H9 (cell line): ENCODE results near the gene VGLL1. TPM values are rescaled to one million over a fixed set of nuclear protein-coding genes. Genes with fewer than 3 reads are reported as not detected.

Experiments used
- DNase-seq: peaks from one replicate; pipeline ENCODE4 v3.0.0-alpha.2; 2017
- H2AFZ ChIP-seq: one replicate; pipeline ENCODE4 v1.6.1; 2013; ENCODE audit warnings: mild to moderate bottlenecking, low read length, control low read depth, moderate library complexity
- H2AK5ac ChIP-seq: 2 replicates; pipeline ENCODE4 v1.6.1; 2013; ENCODE audit warnings: low read length, control low read depth, mixed read lengths; ENCODE audit not compliant: insufficient read length
- H2BK120ac ChIP-seq: one replicate; pipeline ENCODE4 v1.6.1; 2013; ENCODE audit warnings: low read depth, mild to moderate bottlenecking, low read length, control low read depth, inconsistent platforms; ENCODE audit not compliant: poor library complexity, severe bottlenecking
- H2BK12ac ChIP-seq: 2 replicates; pipeline ENCODE4 v1.6.1; 2013; ENCODE audit warnings: low read length, control low read depth, mixed read lengths, low read depth; ENCODE audit not compliant: insufficient read length
- H2BK15ac ChIP-seq: 2 replicates; pipeline ENCODE4 v1.6.1; 2013; ENCODE audit warnings: low read depth, low read length, control low read depth
- H2BK20ac ChIP-seq: one replicate; pipeline ENCODE4 v1.6.1; 2013; ENCODE audit warnings: low read depth, mild to moderate bottlenecking, low read length, control low read depth, inconsistent platforms; ENCODE audit not compliant: poor library complexity, severe bottlenecking
- H2BK5ac ChIP-seq: 2 replicates; pipeline ENCODE4 v1.6.1; 2013; ENCODE audit warnings: low read length, control low read depth, mixed read lengths; ENCODE audit not compliant: insufficient read length
- H3K14ac ChIP-seq: 2 replicates; pipeline ENCODE4 v1.6.1; 2013; ENCODE audit warnings: low read length, control low read depth; ENCODE audit not compliant: insufficient read depth
- H3K18ac ChIP-seq: 2 replicates; pipeline ENCODE4 v1.6.1; 2013; ENCODE audit warnings: low read depth, mild to moderate bottlenecking, mixed read lengths, low read length, control low read depth; ENCODE audit not compliant: insufficient read length
- H3K23ac ChIP-seq: 2 replicates; pipeline ENCODE4 v1.6.1; 2013; ENCODE audit warnings: low read length, control low read depth, mixed read lengths, low read depth; ENCODE audit not compliant: insufficient read length
- H3K23me2 ChIP-seq: 2 replicates; pipeline ENCODE4 v1.6.1; 2013; ENCODE audit warnings: low read depth, mild to moderate bottlenecking, mixed read lengths, low read length, control low read depth; ENCODE audit not compliant: insufficient read length, poor library complexity, severe bottlenecking
- H3K27ac ChIP-seq: 2 replicates; pipeline ENCODE4 v1.5.1; 2013; ENCODE audit warnings: low read length, control low read depth, mixed read lengths, low read depth; ENCODE audit not compliant: insufficient read length
- H3K27me3 ChIP-seq: 2 replicates; pipeline ENCODE4 v1.6.1; 2013; ENCODE audit warnings: low read length, control low read depth, inconsistent platforms; ENCODE audit not compliant: insufficient read depth
- H3K4ac ChIP-seq: 2 replicates; pipeline ENCODE4 v1.6.1; 2013; ENCODE audit warnings: low read depth, mild to moderate bottlenecking, control low read depth, inconsistent platforms, low read length, moderate library complexity
- H3K4me1 ChIP-seq: 2 replicates; pipeline ENCODE4 v1.6.1; 2013; ENCODE audit warnings: low read length, control low read depth, inconsistent platforms; ENCODE audit not compliant: insufficient read depth
- H3K4me2 ChIP-seq: 2 replicates; pipeline ENCODE4 v1.6.1; 2013; ENCODE audit warnings: low read length, control low read depth, mixed read lengths; ENCODE audit not compliant: insufficient read length, insufficient read depth
- H3K56ac ChIP-seq: 2 replicates; pipeline ENCODE4 v1.6.1; 2013; ENCODE audit warnings: low read depth, mild to moderate bottlenecking, mixed read lengths, low read length, control low read depth; ENCODE audit not compliant: insufficient read length
- H3K79me1 ChIP-seq: 2 replicates; pipeline ENCODE4 v1.6.1; 2013; ENCODE audit warnings: low read depth, mild to moderate bottlenecking, moderate library complexity, low read length, control low read depth, inconsistent platforms; ENCODE audit not compliant: insufficient read depth, poor library complexity, severe bottlenecking
- H3K79me2 ChIP-seq: 2 replicates; pipeline ENCODE4 v1.6.1; 2013; ENCODE audit warnings: low read length, control low read depth, inconsistent platforms; ENCODE audit not compliant: insufficient read depth
- H3K9ac ChIP-seq: 2 replicates; pipeline ENCODE4 v1.6.1; 2013; ENCODE audit warnings: low read length, control low read depth, mixed read lengths; ENCODE audit not compliant: insufficient read length; ENCODE audit errors: extremely low read depth
- H3K9me3 ChIP-seq: one replicate; pipeline ENCODE4 v1.6.1; 2013; ENCODE audit warnings: low read depth, low read length, inconsistent platforms; ENCODE audit not compliant: control insufficient read depth
- H3T11ph ChIP-seq: one replicate; pipeline ENCODE4 v1.6.1; 2013; ENCODE audit warnings: mild to moderate bottlenecking, low read length, control low read depth, inconsistent platforms
- H4K20me1 ChIP-seq: one replicate; pipeline ENCODE4 v1.6.1; 2013; ENCODE audit not compliant: control insufficient read depth, insufficient read length, insufficient read depth
- H4K5ac ChIP-seq: 2 replicates; pipeline ENCODE4 v1.6.1; 2013; ENCODE audit warnings: low read depth, mild to moderate bottlenecking, mixed read lengths, low read length, control low read depth; ENCODE audit not compliant: insufficient read length
- H4K8ac ChIP-seq: replicated peaks from 2 replicates; pipeline ENCODE4 v1.6.1; 2013; ENCODE audit warnings: low read length, control low read depth, mixed read lengths, low read depth; ENCODE audit not compliant: insufficient read length
- H4K91ac ChIP-seq: 2 replicates; pipeline ENCODE4 v1.6.1; 2013; ENCODE audit warnings: low read depth, mild to moderate bottlenecking, moderate library complexity, mixed read lengths, low read length, control low read depth; ENCODE audit not compliant: insufficient read length
- H3K27ac Mint-ChIP-seq, 3 experiments: 2 replicates in 2 of 3; 3 replicates in 1 of 3; pipeline ENCODE4 v1.8.0; 2020 to 2021; ENCODE audit warnings: mixed read lengths in 3 of 3, mild to moderate bottlenecking in 1 of 3, moderate library complexity in 1 of 3
- H3K27me3 Mint-ChIP-seq: 2 replicates; pipeline ENCODE4 v1.8.0; 2021; ENCODE audit warnings: low read depth, mild to moderate bottlenecking, moderate library complexity, mixed read lengths
- H3K36me3 Mint-ChIP-seq, 3 experiments: 2 replicates in 2 of 3; 3 replicates in 1 of 3; pipeline ENCODE4 v1.8.0; 2020 to 2021; ENCODE audit warnings: low read depth in 3 of 3, mixed read lengths in 3 of 3; ENCODE audit not compliant: insufficient read depth in 1 of 3
- H3K4me1 Mint-ChIP-seq, 2 experiments: 2 replicates each; pipeline ENCODE4 v1.8.0; 2020; ENCODE audit warnings: mixed read lengths in 2 of 2
- H3K4me3 Mint-ChIP-seq, 2 experiments: 2 replicates in 1 of 2; 3 replicates in 1 of 2; pipeline ENCODE4 v1.8.0; 2020 to 2021; ENCODE audit warnings: mild to moderate bottlenecking in 2 of 2, mixed read lengths in 2 of 2, moderate library complexity in 1 of 2
- H3K9me3 Mint-ChIP-seq, 2 experiments: 2 replicates in 1 of 2; 3 replicates in 1 of 2; pipeline ENCODE4 v1.8.0; 2020; ENCODE audit warnings: mild to moderate bottlenecking in 2 of 2, mixed read lengths in 2 of 2, moderate library complexity in 1 of 2
- CTCF ChIP-seq: fragments of 200-600 bp; sonication (generic); conservative IDR thresholded peaks from 3 replicates; pipeline ENCODE4 v1.8.0; 2021; ENCODE audit warnings: antibody characterized with exemption, mild to moderate bottlenecking
- whole genome bisulfite sequencing: extraction: QIAGEN DNeasy Blood & Tissue Kit; methylation state at CpG from one replicate; pipeline ENCODE4 v1.1.7; 2013; ENCODE audit warnings: missing lambda C conversion rate, low lambda C conversion rate, mixed read lengths; ENCODE audit not compliant: insufficient read length; ENCODE audit errors: extremely low coverage; 5-methylcytosine and 5-hydroxymethylcytosine counted together
- total RNA-seq: library from RNA; stranded (reverse); gene quantifications from 2 replicates; pipeline ENCODE4 v1.2.1, GENCODE V29; 2021

Gene VGLL1
- total RNA-seq, 1 experiment from 2014 or later = not detected

GRCh38 chrX:136546371-136546781 lies 14.4 kb downstream of the VGLL1 start:
- Histone ChIP-seq H3K79me2 (no peaks in the 10 kb centered on the region), H4K91ac (no peak overlapping the region), H3K79me1 (no peaks in the 10 kb centered on the region), H2AK5ac (no peak overlapping the region), H4K8ac (no peak overlapping the region), H3K27ac (no peak overlapping the region), H2AFZ (no peak overlapping the region), H2BK15ac (no peak overlapping the region), H2BK12ac (no peak overlapping the region), H4K20me1 (no peaks in the 10 kb centered on the region), H3K4ac (no peak overlapping the region), H3K23me2 (no peaks in the 10 kb centered on the region), H3K27me3 (no peaks in the 10 kb centered on the region), H3K4me1 (no peaks in the 10 kb centered on the region), H2BK5ac (no peak overlapping the region), H3K56ac (no peak overlapping the region), H3K9ac (no peak overlapping the region), H3T11ph (no peak overlapping the region), H2BK20ac (no peak overlapping the region), H3K4me2 (no peak overlapping the region), H2BK120ac (no peak overlapping the region), H3K14ac (no peak overlapping the region), H3K18ac (no peak overlapping the region), H3K23ac (no peak overlapping the region), H3K9me3 (peaks cover 68% of the 10 kb centered on the region), H4K5ac (no peak overlapping the region)
- TF ChIP-seq CTCF = no peak
- no peak for DNase-seq
- Mint-ChIP-seq H3K4me3 (no peak overlapping the region), H3K27ac (no peak overlapping the region), H3K4me1 (no peaks in the 10 kb centered on the region), H3K9me3 (peaks cover 55 to 62% of the 10 kb centered on the region in 2 experiments), H3K36me3 (no peaks in the 10 kb centered on the region; a peak in 1 of 7 replicates), H3K27me3 (no peaks in the 10 kb centered on the region)
- no CpG with 5 or more reads among the region's 3 CpGs for WGBS
